ENCODE results near the gene MTCH1. TPM values are rescaled to one million over a fixed set of nuclear protein-coding genes. Genes with fewer than 3 reads are reported as not detected.

Gene MTCH1
- total and polyA plus RNA-seq, 2 of the 4 experiments (the other 2 are of a cell fraction): 215 to 263 TPM

- H3K9me3 ChIP-seq (ENCODE audit: control insufficient read depth, insufficient read depth, low read length): no peaks in the 10 kb centered on the region
- no peak overlapping the region for H2BK20ac ChIP-seq (ENCODE audit: low read depth, low read length)
- 73% methylated on average over 3 of the region's 11 CpGs; no CpG with 5 or more reads in 1 of the 2 experiments for WGBS, 2 experiments (ENCODE audit: extremely low coverage in 2 of 2, insufficient read length in 1 of 2)
- peaks cover 21% of the 10 kb centered on the region for H3K36me3 ChIP-seq (ENCODE audit: control insufficient read depth, insufficient read depth, low read length)
- H2BK15ac ChIP-seq (ENCODE audit: low read depth, low read length): no peak overlapping the region
- no peak overlapping the region for H3K27ac ChIP-seq (ENCODE audit: insufficient read depth, low read length)
- H3K9me1 ChIP-seq (ENCODE audit: insufficient read depth, low read length): no peaks in the 10 kb centered on the region; the same call in 1 of the 2 replicates
- H2AFZ ChIP-seq (replicated peaks; ENCODE audit: low read length, poor library complexity): peak overlapping the region; percentile 63
- no peak overlapping the region for H2BK5ac ChIP-seq (ENCODE audit: low read depth, low read length, poor library complexity, severe bottlenecking)
- H4K91ac ChIP-seq (ENCODE audit: insufficient read depth, low read depth, low read length): peak overlapping the region; percentile 21; the same call in 1 of the 2 replicates
- no peak for DNase-seq
- H2BK120ac ChIP-seq (ENCODE audit: low read depth, low read length): no peak overlapping the region
- no peaks in the 10 kb centered on the region for H3K79me1 ChIP-seq (ENCODE audit: low read depth in 1 of 2, low read length in 2 of 2)
- POLR2A ChIA-PET (ENCODE audit: unreplicated experiment): no interaction called here
- dilution Hi-C loops (cut with HindIII; ENCODE audit: low sequenced_read_pairs, unreplicated experiment) (no loop called here), intact Hi-C loops (cut with micrococcal nuclease) (no loop called here), in situ Hi-C loops (cut with MboI; ENCODE audit: low sequenced_read_pairs) (no loop called here)
- no peak overlapping the region for H3K23ac ChIP-seq (ENCODE audit: low read depth, low read length)
- H3K18ac ChIP-seq (ENCODE audit: low read depth, low read length): no peak overlapping the region
- CTCF ChIA-PET: no interaction called here
- H2AK5ac ChIP-seq (ENCODE audit: low read depth, low read length): peak overlapping the region; percentile 24; the same call in 1 of the 2 replicates
- peaks cover 4% of the 10 kb centered on the region for H3K4me1 ChIP-seq (ENCODE audit: control insufficient read depth, insufficient read depth, low read length)
- H3K9ac ChIP-seq (ENCODE audit: low read depth, low read length): no peak overlapping the region
- no peaks in the 10 kb centered on the region for H3K27me3 ChIP-seq (ENCODE audit: control insufficient read depth, insufficient read depth, low read length)
- H4K20me1 ChIP-seq (ENCODE audit: insufficient read depth, low read length): peaks cover 9% of the 10 kb centered on the region; the same call in 1 of the 2 replicates
- peak overlapping the region; percentile 55 for H2AK9ac ChIP-seq (replicated peaks; ENCODE audit: low read depth, low read length, poor library complexity)
- no peak overlapping the region for H3K14ac ChIP-seq (replicated peaks; ENCODE audit: low read depth, low read length)
- no peak overlapping the region for H4K5ac ChIP-seq (ENCODE audit: low read depth, low read length)
- TF ChIP-seq, protein P1, sequence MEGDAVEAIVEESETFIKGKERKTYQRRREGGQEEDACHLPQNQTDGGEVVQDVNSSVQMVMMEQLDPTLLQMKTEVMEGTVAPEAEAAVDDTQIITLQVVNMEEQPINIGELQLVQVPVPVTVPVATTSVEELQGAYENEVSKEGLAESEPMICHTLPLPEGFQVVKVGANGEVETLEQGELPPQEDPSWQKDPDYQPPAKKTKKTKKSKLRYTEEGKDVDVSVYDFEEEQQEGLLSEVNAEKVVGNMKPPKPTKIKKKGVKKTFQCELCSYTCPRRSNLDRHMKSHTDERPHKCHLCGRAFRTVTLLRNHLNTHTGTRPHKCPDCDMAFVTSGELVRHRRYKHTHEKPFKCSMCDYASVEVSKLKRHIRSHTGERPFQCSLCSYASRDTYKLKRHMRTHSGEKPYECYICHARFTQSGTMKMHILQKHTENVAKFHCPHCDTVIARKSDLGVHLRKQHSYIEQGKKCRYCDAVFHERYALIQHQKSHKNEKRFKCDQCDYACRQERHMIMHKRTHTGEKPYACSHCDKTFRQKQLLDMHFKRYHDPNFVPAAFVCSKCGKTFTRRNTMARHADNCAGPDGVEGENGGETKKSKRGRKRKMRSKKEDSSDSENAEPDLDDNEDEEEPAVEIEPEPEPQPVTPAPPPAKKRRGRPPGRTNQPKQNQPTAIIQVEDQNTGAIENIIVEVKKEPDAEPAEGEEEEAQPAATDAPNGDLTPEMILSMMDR (conservative IDR thresholded peaks at IDR 0.05; ENCODE audit: low read depth, low read length): no peak
- TF ChIP-seq MAFK (IDR thresholded peaks at IDR 0.05; ENCODE audit: low read depth, low read length) (no peak), MAZ (IDR thresholded peaks at IDR 0.05; ENCODE audit: borderline replicate concordance, low read depth, low read length) (no peak), SMC3 (IDR thresholded peaks at IDR 0.05; ENCODE audit: low read depth, low read length) (no peak), FOS (IDR thresholded peaks at IDR 0.05; ENCODE audit: low read depth, low read length) (no peak), NFE2L2 (IDR thresholded peaks at IDR 0.05; ENCODE audit: low read depth, low read length) (no peak), BHLHE40 (IDR thresholded peaks at IDR 0.05; ENCODE audit: low read depth, low read length) (no peak), USF2 (IDR thresholded peaks at IDR 0.05; ENCODE audit: low read depth, low read length) (no peak), RAD21 (IDR thresholded peaks at IDR 0.05; ENCODE audit: low read length) (no peak), RFX5 (IDR thresholded peaks at IDR 0.05; ENCODE audit: low read depth, low read length) (no peak), POLR2A (IDR thresholded peaks at IDR 0.05; ENCODE audit: low read depth, low read length) (no peak), MXI1 (IDR thresholded peaks at IDR 0.05; ENCODE audit: borderline replicate concordance, low read depth, low read length) (no peak), RCOR1 (IDR thresholded peaks at IDR 0.05; ENCODE audit: insufficient replicate concordance, low read length) (no peak), CEBPB (IDR thresholded peaks at IDR 0.05; ENCODE audit: low read depth, low read length) (no peak)
- TF ChIP-seq, protein P2, sequence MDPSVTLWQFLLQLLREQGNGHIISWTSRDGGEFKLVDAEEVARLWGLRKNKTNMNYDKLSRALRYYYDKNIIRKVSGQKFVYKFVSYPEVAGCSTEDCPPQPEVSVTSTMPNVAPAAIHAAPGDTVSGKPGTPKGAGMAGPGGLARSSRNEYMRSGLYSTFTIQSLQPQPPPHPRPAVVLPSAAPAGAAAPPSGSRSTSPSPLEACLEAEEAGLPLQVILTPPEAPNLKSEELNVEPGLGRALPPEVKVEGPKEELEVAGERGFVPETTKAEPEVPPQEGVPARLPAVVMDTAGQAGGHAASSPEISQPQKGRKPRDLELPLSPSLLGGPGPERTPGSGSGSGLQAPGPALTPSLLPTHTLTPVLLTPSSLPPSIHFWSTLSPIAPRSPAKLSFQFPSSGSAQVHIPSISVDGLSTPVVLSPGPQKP (IDR thresholded peaks at IDR 0.05; ENCODE audit: borderline replicate concordance, low read depth, low read length): no peak
- peak overlapping the region; percentile 45; the same call in 1 of the 2 replicates for H3K4ac ChIP-seq (ENCODE audit: low read depth, low read length)
- ATAC-seq (ENCODE audit: low read depth): no peak
- no peak overlapping the region for H3K4me2 ChIP-seq (ENCODE audit: low read depth, low read length)
- BruUV-seq (replicated peaks): no TSS peak
- H4K8ac ChIP-seq (ENCODE audit: low read depth in 2 of 2, low read length in 2 of 2): no peak overlapping the region
- no peak overlapping the region for H3K4me3 ChIP-seq (ENCODE audit: insufficient read depth, low read depth, low read length)
- H3K56ac ChIP-seq (ENCODE audit: extremely low read depth, insufficient read depth, low read length): no peak overlapping the region
Observed at GRCh38 chr6:36963451-36964290, 22.3 kb downstream of the MTCH1 start.

All from IMR-90 (cell line).